SHP77 treated with DMSO at 0.1 percent for 48 hours (cell line): ENCODE results near the gene PMPCB.
"Not testable (repeated sequence)": the region's sequence is repeated elsewhere in the genome, so short reads cannot be mapped to it uniquely, and the experiment has no call there.

Experiments
- DNase-seq: peaks from one replicate; lab custom pipeline; 2025; lab: John Stamatoyannopoulos, UW

PMPCB gene, protein sequence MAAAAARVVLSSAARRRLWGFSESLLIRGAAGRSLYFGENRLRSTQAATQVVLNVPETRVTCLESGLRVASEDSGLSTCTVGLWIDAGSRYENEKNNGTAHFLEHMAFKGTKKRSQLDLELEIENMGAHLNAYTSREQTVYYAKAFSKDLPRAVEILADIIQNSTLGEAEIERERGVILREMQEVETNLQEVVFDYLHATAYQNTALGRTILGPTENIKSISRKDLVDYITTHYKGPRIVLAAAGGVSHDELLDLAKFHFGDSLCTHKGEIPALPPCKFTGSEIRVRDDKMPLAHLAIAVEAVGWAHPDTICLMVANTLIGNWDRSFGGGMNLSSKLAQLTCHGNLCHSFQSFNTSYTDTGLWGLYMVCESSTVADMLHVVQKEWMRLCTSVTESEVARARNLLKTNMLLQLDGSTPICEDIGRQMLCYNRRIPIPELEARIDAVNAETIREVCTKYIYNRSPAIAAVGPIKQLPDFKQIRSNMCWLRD

DNA sequence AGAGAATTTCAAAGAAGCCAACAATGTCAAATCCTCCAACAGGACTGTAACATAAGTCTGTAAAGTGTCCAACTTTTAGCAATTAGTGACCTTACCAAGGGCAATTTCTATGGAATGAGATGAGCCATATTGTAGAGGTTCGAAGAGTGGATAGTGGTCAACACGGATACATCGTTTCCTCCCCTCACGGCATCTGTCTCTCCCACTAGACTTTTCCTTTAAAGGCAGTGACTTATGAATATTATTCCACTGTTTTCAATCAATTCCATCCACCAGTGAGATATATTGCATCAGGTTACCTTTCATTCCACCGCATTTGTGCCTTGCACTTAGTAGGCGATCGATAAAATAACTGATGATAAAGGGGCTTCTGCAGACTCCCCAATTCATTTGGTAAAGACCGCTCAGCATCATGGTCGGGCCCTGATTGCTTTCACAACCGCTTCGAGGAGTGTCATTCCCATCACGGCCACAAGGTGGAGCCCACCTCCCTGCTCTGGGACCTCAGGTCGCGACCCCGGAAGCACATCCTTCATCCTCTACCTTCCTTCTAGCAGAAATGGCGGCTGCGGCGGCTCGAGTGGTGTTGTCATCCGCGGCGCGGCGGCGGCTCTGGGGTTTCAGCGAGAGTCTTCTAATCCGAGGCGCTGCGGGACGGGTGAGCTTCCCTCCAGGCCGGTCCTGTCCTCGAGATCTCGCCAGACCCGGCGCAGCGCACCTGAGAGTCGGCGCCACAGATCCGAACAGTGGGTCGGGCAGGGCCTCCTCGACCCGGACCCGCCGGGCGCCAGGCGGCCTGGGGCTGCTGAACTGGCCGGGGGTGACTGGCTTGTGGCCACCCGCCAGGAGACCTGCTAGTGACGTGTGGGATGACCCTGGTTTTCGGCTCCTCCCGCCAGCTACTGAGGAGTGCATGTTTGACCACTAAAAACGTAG, at the start of gene PMPCB:
Gene PMPCB (plus strand): TSS at position 535 of the 936 bp plus-strand sequence. CDS start 25 bp downstream, at position 560.
- peak; percentile 65 for DNase-seq

DNA sequence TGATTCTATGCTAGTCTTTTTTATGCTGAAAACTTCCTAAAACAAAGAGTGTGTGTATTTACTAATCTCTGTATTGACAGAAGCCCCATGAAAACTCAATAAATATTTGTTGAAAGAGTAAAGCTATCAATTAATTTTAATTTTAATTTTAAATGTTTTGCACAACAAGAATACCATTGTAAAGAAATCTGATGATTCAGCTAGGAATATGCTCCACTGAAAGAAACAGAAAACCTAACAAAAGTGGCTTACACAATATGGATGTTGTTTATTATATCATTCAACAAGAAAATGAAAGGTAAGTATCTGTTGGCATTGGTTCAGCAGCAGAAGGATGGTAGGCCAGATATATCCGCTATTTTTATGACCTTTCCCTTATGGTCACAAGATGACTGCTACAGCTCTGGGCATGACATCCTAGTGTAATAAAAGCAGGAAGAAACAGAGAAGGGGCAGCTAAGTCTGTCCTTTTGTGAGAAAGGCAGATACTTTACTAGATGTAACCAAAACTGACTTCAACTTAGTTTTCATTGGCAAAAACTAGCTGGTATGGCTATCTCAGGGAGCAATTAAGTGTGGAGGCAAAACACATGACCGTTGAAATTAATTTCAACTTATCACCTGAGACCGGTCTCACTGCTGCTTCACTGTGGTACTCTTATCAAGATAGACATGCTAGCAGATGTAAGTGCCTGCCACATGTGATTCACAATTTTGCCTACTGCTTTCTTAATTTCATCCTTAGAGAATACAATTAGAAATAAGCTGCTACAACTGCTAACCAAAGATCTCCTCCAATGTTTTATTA, 43.3 kb upstream of the PMPCB start:
- DNase-seq: not testable (repeated sequence)

DNA sequence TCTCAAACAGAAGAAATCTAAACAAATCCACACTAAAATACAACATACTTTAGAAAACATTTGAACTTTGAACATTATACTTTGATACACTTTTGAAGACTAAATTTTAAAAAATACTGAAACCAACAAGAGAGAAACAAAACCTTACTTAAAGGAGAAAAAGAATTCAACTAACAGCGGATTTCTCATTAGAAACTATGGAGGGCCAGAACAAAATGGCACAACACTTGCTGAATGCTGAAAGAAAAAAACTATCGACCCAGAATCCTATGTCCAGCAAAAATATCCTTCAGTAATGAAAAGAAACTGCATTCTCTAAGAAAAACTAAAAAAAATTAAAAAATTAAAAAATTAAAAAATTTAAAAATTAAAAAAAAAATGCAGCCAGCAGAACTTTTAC, 33.2 kb upstream of the PMPCB start:
- DNase-seq: not testable (repeated sequence)

DNA sequence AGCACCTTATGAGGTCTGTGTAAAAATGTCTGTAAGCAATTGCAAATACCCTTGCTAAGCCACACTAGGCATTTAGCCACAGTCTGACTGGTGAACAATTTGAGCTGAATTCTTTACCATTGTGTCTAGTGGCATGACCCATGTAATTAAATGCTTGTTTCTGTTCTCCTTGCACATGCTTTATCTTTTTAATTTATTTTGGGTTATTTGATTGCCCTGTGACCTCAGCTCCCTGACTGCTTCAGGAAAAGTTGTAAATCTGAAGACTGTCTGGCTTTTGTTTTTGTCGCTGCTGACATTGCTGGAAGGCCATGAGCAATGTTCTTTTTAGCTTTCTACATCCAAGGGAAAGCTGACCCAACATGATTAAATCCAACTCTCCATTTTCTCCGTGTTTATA, 31.0 kb upstream of the PMPCB start:
- not testable (repeated sequence) for DNase-seq

DNA sequence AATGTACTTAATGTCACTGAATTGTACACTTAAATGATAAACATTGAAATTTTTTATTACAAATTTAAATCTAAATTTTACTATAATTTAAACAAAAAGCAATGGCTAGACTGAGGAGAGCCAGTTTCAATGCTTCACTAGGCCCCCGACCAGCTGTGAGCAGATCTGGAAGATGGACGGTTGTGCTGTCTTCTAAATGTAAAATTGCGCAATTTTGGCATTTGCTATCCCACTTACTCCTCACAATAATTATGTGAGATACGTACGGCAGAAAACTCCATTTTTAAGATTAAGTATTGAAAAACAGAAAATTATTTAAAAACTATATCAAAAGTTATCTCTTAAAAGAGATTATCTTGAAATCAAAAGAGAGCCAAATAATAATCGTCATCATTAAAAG, 23.9 kb upstream of the PMPCB start:
- DNase-seq: not testable (repeated sequence)

DNA sequence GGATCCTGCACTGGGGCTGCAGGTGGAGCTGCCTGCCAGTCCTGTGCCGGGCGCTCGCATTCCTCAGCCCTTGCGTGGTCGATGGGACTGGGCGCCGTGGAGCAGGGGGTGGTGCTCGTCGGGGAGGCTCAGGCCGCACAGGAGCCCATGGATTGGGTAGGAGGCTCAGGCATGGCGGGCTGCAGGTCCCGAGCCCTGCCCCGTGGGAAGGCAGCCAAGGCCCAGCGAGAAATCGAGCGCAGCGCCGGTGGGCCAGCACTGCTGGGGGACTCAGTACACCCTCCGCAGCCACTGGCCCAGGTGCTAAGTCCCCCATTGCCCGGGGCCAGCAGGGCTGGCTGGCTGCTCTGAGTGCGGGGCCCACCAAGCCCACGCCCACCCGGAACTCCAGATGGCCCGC, 22.4 kb upstream of the PMPCB start:
- DNase-seq: not testable (repeated sequence)

DNA sequence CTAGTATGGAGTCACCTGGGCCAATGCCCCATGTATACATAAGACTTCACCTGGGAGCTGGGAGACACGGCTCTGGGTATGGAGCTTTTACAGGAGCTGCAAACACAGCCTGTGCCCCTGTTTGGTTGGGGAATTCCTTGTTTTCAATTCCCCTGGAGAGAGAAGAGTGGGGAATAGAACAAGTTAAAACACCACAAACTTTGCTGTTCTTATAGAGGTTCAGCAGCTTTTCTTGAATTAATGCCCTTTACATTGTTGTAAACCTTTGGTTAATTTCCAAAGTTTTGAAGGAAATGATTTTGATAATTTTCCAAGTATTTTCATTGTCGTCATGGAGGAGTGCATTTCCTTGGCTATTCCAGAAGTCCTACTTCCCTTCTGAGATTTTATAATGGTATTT, 19.0 kb upstream of the PMPCB start:
- not testable (repeated sequence) for DNase-seq

DNA sequence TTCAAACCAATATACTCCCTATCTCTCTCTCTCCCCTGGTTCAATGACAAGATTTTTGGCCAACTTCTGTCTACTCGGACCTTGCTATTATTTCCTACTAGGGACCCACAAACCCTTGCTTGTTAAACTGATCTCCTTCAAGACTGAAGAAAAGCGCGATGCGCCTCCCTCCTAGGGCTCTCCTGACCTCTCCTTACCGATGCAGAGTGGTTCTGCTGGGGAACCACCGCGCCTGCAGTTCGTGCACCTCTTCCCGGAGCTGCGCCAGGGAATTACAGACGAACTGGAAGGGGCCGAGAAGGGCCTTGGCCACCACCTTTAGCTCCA, 17.6 kb upstream of the PMPCB start:
- DNase-seq: not testable (repeated sequence)

DNA sequence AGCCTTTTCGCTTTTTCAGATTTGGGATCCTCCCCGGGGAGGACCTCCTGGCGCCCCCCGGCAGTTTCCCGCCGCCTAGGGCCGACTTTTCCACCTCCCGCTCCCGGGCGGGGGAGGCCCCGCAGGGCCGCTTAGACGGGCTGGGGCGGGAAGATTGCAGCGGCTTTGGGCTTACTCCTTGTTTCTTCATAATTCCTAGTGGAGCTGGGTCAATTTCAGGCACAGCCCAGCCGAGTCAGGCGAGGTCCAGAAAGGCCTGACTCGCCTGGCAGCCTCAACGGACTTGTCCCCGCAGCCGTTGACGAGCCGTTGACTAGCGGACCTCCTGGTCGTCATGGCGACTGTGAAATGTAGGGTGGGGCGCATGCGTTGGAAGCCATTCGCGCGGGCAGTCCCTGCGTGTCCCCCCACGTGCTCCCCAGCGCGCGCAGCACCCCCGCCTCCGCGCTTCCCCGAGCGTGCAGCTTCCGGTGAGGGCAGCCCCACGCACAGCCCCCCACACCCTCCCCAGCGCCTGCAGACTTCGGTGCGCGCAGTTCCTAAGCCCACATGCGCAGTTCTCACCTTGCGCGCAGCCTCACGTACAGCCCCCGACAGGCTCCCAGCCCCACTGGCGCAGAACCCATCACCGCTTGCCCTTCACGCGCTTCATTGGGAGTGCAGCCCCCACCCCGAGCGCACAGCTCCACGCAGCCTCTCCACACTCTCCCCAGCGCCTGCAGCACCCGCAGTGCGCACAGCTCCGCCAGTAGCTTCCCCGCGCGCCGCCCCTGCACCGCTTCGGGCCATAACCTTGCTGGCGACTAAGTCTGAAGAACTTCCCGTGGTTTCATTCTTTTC, 17.1 kb upstream of the PMPCB start:
- not testable (repeated sequence) for DNase-seq

DNA sequence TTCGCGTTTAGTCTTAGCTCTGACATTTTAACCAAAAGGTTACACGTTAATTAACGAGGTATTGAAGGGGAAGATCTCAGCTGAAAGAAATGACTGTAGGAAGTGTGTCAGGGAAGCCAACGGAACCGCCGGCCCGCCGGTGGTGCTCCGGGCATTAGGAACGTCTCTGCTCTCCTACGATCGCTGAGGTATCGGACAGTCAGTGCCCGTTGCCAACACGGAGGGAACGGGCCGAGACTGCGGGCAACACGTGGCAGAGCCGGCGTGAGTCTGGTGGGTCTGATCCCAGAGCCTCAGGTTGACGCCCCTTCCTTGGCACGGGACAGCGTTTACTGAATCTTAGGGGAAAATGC, 16.5 kb upstream of the PMPCB start:
- DNase-seq: not testable (repeated sequence)

DNA sequence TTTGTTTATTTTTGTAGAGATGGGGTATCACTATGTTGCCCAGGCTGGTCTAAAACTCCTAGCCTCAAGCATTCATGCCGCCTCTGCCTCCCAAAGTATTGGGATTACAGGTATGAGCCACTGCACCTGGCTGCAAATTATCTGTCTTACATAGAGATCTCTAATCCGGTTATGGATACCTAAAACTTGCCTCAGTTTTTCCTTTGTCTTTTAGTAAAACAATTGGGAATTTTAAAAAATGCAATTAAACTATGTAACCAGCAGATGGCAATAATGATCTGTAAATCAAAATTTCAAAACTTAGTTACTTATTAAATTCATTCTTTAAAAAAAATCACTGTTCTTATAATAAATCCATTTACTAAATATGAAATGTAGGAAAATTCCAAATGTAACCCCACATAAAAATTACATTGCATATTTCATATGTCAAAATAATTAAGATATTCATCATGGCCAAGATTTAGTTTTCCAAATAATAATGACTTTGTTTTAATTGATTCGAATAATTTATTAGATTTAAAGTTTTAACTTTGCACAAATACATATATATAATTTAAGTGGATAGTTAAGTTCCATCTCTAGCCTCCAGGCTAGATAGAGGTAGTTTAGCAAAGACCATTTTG, 14.3 kb upstream of the PMPCB start:
- DNase-seq: not testable (repeated sequence)

DNA sequence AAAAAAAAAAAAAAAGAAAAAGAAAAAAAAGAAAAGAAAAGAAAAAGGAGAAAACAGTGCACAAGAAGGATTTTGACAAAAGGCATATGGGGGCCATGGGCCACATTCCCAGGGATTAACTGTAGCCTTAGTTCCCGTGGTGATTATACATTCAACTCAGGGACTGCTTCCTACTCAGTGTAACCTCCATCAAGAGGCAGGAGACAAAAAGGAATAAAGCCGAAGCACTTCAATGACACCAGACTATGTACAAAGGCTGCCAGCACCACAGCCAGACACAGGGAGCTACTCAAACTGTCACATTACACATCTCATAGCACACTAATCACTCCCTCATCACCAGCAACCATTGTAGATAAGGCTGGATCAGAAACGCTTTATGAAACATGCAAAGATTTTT, 5.1 kb upstream of the PMPCB start:
- DNase-seq: no peak

DNA sequence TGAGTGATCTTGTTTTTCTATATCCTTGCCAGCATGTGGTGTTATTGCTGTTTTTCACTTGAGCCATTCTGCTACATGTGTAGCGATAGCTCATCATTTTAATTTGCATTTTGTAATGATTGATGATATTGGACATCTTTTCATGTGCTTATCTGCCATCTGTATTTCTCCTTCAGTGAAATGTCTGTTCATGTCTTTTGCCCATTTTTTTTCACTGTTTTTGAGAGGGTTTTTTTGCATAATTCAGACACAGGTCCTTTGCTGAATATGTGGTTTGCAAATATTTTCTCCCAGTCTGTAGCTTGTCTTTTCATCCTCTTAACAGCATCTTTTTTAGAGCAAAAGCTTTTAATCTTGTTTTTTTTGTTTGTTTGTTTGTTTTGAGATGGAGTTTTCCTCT, 3.7 kb upstream of the PMPCB start:
- no peak for DNase-seq

DNA sequence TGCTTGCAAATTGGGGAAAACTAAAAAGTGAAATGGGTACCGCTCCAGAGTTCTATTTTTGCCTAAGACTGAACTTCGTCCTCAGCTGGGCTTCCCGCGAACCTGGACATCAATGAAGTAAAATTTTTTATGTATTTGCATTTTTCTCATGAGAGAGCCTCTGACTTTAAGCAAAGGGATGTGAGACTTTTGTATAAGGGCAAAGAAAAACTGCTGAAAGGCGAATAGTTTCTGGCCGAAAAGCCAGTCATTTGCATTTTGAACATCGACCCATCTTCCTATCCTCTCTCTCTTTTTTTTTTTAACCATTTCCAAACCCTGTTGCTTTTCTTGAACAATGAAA, 573 bp downstream of the PMPCB start:
- DNase-seq: no peak

DNA sequence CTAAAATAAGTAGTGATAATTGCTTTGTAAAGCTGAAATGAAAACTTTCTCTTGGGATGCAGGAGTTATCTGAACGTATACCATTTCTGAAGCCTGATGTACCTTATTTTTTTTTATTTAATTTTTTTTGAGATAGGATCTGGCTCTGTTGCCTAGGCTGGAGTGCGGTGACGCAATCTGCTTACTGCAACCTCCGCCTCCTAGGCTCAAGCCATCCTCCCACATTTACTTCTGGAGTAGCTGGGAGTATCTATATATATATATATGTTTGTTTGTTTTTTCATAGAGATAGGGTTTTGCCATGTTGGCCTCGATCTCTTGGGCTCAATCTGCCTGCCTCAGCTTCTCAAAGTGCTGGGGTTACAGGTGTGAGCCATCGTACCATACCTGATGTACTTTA, 2.4 kb downstream of the PMPCB start:
- DNase-seq: no peak

DNA sequence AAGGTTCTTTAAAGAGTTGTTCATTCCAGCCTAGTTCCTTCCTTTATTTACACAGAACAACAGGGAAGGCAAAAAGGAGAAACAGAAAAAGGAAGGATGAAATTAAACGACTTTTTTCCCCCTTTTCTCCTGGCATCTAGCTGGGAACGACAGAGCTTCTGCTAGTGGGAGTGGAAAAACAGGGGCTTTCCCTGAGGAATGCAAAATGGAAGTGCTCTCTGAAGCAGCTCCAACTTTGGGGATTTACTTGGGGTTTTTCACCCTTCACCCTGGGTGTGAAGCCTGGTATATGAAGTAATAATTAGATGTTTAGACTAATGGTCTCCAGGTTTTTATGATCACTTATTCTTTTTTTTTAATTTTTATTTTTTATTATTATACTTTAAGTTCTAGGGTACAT, 4.2 kb downstream of the PMPCB start:
- DNase-seq: no peak

DNA sequence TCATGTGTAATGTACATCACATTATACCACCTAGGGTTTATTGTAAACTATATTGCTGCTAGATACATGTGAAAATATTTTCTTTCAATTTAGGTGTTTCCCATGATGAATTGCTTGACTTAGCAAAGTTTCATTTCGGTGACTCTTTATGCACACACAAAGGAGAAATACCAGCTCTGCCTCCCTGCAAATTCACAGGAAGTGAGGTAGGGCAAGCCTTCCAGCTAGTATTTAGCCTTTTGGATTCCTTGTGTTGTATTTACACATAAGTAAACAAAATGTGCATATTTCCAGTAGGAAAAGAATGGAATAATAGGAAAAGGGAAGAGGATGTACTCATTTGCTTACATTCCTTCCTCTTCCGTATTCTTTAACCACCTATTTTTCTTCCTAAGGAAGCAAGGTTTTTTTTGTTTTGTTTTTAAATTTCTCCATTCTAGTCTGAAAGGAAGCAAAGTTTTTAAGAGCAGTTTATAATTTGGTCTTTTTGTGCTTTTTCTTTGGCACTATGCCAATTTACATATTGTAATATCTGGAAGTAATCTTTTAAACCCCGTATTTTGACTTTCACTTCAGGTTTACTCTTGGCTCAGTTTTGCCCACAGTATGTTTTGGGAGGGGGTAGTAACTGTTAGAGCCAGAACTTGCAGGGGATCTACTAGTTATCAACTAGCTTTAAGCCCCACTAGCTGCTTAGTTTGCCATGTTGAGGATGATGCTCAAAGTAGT, 10.4 kb downstream of the PMPCB start:
- DNase-seq: no peak

DNA sequence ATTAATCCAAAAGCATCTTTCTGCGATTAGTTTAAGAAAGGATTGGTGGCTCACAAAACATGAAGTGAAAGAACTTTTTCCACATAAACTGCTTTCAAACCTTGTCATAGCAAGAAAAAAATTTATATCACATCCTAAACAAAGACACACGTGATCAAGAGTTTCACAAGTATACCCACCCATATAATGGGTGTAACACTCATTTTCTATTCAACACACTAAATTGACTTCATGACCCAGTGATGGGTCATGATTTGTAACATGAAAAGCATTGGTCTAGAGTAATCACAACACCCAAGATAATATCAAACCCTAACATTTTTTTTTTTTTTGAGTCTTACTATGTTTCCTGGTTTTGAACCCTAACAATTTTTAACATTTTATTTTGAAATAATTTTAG, 17.6 kb downstream of the PMPCB start:
- no peak for DNase-seq

DNA sequence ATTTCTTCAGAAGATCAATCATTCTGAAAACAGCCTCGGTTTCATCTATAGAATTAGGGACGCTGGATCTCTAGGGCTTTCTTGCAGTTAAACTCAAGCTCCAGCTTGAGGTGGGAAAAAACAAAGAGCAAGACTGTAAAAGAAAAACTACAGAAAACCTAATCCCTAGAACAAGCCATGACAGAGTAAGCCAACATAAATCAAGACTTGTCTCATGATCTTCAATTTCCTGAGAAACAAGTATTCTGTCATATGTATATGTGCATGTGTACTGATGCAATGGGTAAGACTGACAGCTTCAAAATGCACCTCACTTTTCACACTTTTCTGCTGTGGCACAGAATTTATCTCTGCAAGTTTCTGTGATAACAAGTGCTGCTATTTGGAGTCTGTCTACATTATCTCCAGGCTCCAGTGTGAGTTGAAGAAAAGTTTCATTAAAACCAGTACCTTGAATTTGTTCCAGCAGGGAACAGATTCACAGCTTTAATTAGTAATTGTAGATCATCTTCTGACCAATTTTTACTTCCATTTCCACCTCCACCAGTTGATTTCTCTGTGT, 19.2 kb downstream of the PMPCB start:
- no peak for DNase-seq

DNA sequence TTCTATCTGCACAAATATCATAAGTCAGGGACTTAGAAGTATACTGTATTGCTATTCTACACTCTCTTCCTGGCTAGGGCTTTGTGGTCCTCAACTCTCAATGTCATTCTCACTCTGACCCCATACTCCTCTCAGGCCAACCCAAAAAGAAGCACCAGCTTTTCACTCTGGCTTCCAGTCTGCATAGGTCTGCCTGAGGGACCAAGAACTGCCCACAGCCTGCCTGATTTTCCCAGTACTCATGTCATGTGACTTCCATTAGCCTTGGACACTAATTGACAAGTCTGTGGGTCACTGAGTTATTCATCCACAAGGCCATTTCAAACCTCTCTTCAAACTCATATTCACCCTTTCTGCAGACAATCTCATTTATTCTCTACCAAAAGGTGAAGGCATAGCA, 19.8 kb downstream of the PMPCB start:
- no peak for DNase-seq
